GM19467 (cell line): ENCODE results near the gene SRP14.
"Not testable (repeated sequence)": the region's sequence is repeated elsewhere in the genome, so short reads cannot be mapped to it uniquely, and the experiment has no call there.

Source experiments
- ATAC-seq: cut with Tn5 transposase; IDR thresholded peaks from one replicate; pipeline ENCODE4 v1.9.1; 2021; ENCODE audit warnings: mild to moderate bottlenecking, moderate library complexity; ENCODE audit not compliant: unreplicated experiment

Gene SRP14

GRCh38 chr15:40052604-40053003 lies 13.6 kb upstream of the SRP14 start:
- no peak for ATAC-seq

- no peak for ATAC-seq
Measured at GRCh38 chr15:40051616-40052415, 12.8 kb upstream of the SRP14 start.

GRCh38 chr15:40050788-40051470 lies 11.9 kb upstream of the SRP14 start:
- no peak for ATAC-seq

GRCh38 chr15:40048926-40049475 lies 10.0 kb upstream of the SRP14 start:
- ATAC-seq = no peak

- ATAC-seq = no peak
Measured at GRCh38 chr15:40048211-40048792, 9.3 kb upstream of the SRP14 start.

GRCh38 chr15:40047415-40048210 lies 8.6 kb upstream of the SRP14 start:
- ATAC-seq = peak; percentile 43

GRCh38 chr15:40046721-40047414 lies 7.9 kb upstream of the SRP14 start:
- ATAC-seq = no peak

- ATAC-seq = no peak
Measured at GRCh38 chr15:40045572-40046217, 6.7 kb upstream of the SRP14 start.

- ATAC-seq = peak; percentile 66
Measured at GRCh38 chr15:40044717-40045571, 6.0 kb upstream of the SRP14 start.

- ATAC-seq = no peak
Measured at GRCh38 chr15:40043927-40044716, 5.1 kb upstream of the SRP14 start.

GRCh38 chr15:40042791-40043320 lies 3.9 kb upstream of the SRP14 start:
- no peak for ATAC-seq

GRCh38 chr15:40040770-40041169 lies 1.8 kb upstream of the SRP14 start:
- ATAC-seq = no peak

- no peak for ATAC-seq
Measured at GRCh38 chr15:40040293-40040635, 1.3 kb upstream of the SRP14 start.

- ATAC-seq = no peak
Measured at GRCh38 chr15:40038275-40038637, 725 bp downstream of the SRP14 start.

GRCh38 chr15:40037721-40038120 lies 1.3 kb downstream of the SRP14 start:
- no peak for ATAC-seq

GRCh38 chr15:40035182-40035581 lies 3.8 kb downstream of the SRP14 start:
- not testable (repeated sequence) for ATAC-seq

GRCh38 chr15:40034186-40034946 lies 4.6 kb downstream of the SRP14 start:
- ATAC-seq = no peak
